GM19035 (cell line): ENCODE measurements around the gene CDKN2AIP.

Source experiments
- ATAC-seq: cut with Tn5 transposase; IDR thresholded peaks from one replicate; pipeline ENCODE4 v1.9.1; 2021; ENCODE audit not compliant: unreplicated experiment

CDKN2AIP gene

DNA sequence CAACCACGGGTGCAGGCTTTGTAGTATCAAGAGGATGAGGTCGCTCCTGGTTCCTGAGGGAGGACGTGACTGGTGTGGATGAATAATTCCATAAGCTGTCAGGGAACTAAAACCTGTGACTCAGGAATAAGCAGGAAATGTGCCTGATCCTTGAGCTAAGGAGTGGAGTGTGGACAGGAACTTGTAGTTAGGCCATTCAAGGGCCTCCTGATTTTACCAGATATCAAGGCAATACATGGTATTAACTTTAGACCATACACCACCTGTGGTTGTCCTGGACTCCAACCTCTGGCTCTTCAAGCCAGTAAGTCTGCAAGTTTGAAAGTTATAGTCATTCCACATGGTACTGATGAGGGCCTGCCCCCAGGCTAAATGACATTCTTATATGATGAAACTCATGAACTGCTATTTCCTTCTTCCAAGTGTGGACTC lies 48.4 kb downstream of the CDKN2AIP start:
- ATAC-seq = no peak

DNA sequence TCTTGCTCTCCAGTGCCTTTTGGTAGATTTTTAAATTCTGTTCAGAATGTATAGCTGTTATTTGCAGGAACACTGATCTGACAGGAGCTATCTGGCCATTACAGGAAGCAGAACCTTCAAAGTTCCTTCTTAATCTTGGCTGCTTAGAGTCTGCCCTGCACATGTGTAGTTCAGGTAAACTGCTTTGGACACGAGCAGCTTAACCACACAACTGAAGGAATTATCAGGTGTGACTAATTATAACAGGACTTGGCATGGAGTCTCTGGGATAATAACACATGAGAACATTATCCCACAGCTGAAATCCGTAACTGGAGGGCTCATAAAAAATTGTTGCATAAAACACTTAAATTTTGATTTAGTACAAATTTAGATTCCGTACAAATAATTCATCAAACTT lies 48.8 kb downstream of the CDKN2AIP start:
- ATAC-seq = no peak

DNA sequence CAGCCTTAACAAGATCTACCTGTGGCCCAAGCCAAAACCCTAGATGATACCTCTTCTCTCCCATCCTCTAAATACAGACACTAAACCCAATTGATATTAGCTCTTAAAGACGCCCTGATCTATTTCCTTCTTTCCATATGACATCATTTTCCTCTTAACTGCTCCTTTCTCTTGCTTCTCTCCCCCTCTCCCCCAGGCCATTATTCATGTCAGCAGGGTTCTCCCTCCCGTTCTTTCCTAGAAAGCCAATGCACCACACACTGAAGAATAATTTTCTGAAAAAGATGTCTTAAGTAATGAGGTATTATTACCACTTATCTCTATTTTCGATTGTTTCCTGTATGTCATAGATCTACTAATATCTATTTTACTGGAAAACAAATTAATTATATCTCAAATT lies 50.7 kb downstream of the CDKN2AIP start:
- no peak for ATAC-seq
